ENCODE results near the gene LMBR1.
"Not testable (repeated sequence)": the region's sequence is repeated elsewhere in the genome, so short reads cannot be mapped to it uniquely, and the experiment has no call there.

Gene LMBR1, protein sequence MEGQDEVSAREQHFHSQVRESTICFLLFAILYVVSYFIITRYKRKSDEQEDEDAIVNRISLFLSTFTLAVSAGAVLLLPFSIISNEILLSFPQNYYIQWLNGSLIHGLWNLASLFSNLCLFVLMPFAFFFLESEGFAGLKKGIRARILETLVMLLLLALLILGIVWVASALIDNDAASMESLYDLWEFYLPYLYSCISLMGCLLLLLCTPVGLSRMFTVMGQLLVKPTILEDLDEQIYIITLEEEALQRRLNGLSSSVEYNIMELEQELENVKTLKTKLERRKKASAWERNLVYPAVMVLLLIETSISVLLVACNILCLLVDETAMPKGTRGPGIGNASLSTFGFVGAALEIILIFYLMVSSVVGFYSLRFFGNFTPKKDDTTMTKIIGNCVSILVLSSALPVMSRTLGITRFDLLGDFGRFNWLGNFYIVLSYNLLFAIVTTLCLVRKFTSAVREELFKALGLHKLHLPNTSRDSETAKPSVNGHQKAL
- long read RNA-seq, donor 1, full-length matches to known transcripts: 7 of 7 reads
- long read RNA-seq, donor 1, partial matches to known transcripts: 0 of 7 reads
- long read RNA-seq, donor 1, other reads (novel, unspliced or antisense): 0 of 7 reads
- long read RNA-seq, donor 2: 0 reads
- long read RNA-seq, donor 3, full-length matches to known transcripts: 2 of 2 reads
- long read RNA-seq, donor 3, partial matches to known transcripts: 0 of 2 reads
- long read RNA-seq, donor 3, other reads (novel, unspliced or antisense): 0 of 2 reads
- long read RNA-seq, donor 4, full-length matches to known transcripts: 5 of 5 reads
- long read RNA-seq, donor 4, partial matches to known transcripts: 0 of 5 reads
- long read RNA-seq, donor 4, other reads (novel, unspliced or antisense): 0 of 5 reads
- long read RNA-seq, donor 5, full-length matches to known transcripts: 6 of 6 reads
- long read RNA-seq, donor 5, partial matches to known transcripts: 0 of 6 reads
- long read RNA-seq, donor 5, other reads (novel, unspliced or antisense): 0 of 6 reads
- long read RNA-seq, donor 6, full-length matches to known transcripts: 7 of 7 reads
- long read RNA-seq, donor 6, partial matches to known transcripts: 0 of 7 reads
- long read RNA-seq, donor 6, other reads (novel, unspliced or antisense): 0 of 7 reads
- long read RNA-seq, donor 7, full-length matches to known transcripts: 6 of 6 reads
- long read RNA-seq, donor 7, partial matches to known transcripts: 0 of 6 reads
- long read RNA-seq, donor 7, other reads (novel, unspliced or antisense): 0 of 6 reads
- long read RNA-seq, donor 8, full-length matches to known transcripts: 1 of 1 reads
- long read RNA-seq, donor 8, partial matches to known transcripts: 0 of 1 reads
- long read RNA-seq, donor 8, other reads (novel, unspliced or antisense): 0 of 1 reads

DNA sequence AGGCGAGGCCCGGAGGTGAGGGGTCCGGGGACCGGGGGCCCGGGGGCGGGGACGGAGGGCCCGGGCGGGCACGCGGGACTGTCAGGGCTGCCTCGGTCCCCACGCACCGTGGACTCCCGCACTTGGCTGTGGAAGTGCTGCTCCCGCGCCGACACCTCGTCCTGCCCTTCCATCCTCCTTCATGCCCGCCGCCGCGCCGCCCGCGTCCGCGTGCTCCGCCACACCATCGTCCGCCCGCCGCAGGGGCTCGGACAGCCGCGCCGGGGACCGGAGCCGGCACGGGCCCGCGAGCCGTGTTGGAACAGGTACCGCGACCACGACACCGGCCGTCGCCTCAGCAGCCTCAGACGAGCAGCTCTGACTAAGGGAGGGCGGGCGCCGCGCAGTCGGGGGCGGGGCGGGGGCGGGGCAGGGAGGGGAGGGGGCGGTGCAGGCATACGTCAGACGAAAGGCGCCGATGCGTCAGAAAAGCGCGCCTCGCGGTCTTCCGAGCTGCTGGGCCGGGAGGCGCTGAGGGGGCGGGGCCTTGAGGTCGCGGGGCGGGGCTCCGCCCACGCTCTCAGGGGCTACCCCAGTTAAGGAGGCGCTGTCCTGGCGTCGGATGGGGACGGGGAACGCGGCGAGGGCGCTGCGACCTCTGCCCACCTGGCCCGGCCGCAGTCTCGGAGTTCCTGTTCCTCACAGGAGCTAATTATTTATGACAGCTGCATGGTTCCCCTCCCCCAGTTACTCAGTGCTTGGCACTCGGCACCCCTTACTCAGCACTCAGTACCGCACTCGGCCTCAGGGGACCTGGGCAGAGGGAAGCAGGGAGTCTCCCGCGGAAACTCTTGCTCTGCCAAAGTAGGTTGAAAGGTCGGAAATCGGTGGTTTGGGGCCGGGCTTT, at the start of gene LMBR1:
TSS of gene LMBR1 (minus strand) at position 363 of the 886 bp plus-strand sequence. CDS start at position 173, 190 bp downstream.
- peak; percentile 97 for DNase-seq

GRCh38 chr7:156942708-156943090, 49.7 kb upstream of the LMBR1 start:
- DNase-seq: no peak

DNA sequence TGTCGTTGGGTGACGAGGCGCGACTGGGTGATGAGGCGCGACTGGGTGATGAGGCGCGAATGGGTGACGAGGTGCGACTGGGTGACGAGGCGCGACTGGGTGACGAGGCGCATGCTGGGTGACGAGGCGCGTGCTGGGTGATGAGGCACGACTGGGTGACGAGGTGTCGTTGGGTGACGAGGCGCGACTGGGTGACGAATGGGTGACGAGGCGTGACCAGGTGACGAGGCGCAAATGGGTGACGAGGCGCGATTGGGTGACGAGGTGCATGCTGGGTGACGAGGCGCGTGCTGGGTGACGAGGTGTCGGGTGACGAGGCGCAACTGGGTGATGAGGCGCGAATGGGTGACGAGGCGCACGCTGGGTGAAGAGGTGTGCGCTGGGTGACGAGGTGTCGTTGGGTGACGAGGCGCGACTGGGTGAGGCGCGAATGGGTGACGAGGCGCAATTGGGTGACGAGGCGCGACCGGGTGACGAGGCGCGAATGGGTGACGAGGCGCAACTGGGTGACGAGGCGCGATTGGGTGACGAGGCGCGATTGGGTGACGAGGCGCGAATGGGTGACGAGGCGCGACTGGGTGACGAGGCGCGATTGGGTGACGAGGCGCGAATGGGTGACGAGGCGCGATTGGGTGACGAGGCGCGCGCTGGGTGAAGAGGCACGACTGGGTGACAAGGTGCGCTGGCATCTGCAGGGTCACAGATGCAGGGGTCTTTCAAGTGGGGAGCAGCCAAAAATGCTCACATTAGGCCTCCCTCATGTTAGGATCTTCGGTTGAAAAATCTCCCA, 48.6 kb upstream of the LMBR1 start:
- no peak for DNase-seq

DNA sequence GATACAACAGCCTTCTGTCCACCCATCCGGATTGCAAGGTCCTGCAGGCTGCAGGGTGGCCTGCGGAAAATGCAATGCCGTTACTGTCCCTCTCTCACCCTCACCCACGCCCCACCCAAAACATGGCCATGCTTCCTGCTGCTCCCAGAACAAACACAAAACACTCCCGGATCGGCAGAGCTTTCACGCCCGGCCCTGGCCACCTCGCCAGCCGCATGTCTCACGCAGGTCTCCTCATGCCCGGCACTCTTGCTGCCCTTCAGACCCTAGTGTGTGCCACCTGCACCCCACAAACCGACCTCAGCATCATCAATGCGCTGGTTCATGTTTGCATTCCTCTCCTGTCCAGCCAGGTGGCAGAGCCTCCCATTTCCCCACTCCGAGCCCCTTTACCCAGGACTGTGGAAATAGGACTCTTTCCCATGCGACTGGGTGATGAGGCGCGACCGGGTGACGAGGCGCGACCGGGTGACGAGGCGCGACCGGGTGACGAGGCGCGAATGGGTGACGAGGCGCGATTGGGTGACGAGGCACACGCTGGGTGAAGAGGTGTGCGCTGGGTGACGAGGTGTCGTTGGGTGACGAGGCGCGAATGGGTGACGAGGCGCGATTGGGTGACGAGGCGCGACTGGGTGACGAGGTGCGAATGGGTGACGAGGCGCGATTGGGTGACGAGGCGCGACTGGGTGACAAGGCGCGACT, 47.6 kb upstream of the LMBR1 start:
- DNase-seq: no peak

DNA sequence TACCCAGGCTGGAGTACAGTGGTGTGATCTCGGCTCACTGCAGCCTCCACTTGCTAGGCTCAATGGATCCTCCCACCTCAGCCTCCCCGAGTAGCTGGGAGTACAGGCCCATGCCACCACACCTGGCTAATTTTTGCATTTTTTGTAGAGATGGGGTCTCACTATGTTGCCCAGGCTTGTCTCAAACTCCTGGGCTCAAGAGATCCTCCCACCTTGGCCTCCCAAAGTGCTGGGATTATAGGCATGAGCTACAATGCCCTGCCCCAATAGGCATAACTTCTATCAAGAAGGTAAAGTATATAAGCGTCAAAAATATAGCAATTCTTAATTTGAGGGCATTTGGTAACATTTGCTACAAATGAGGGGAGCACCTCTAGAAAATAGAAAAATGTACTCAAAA, 43.8 kb upstream of the LMBR1 start:
- DNase-seq: not testable (repeated sequence)

DNA sequence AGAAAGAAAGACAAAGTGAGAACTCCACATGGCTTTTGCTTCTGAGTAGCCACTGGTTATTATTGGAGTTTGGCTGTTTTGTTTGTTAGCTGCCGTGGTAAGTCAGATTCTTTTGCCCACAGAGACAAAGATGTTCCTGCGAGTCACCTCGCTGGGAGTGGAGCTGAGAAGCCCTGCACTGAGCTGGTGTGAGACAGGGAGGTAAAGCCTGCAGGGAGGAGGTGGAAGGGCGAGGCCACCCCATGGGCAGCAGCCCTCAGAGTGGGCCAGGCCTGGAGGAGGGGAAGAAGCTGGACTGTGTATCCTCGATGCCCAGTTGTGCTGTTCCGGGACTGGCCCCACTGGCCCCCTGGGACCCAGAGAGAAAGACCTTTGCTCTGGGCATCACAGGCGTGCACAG, 42.3 kb upstream of the LMBR1 start:
- no peak for DNase-seq

DNA sequence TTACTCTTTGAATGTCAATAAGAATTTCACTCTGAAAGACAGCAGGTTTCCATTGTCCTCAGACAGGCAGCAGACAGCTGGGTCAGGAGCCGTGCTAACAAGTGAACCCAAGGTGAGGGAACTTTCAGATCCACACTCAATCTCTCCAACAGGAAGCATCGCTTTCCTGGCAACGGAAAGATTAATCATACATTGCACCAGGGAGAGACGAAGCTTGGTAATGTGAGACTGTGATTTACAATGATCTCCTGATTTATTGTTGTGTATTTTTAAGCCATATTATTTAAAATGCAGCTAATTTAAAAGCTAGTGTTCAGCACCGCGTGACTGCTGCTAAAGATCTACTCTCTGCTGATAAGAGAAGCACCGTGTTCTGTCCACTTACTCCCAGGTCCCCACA, 39.0 kb upstream of the LMBR1 start:
- no peak for DNase-seq

- no peak for DNase-seq
Observed at GRCh38 chr7:156929789-156930539, 37.0 kb upstream of the LMBR1 start.

DNA sequence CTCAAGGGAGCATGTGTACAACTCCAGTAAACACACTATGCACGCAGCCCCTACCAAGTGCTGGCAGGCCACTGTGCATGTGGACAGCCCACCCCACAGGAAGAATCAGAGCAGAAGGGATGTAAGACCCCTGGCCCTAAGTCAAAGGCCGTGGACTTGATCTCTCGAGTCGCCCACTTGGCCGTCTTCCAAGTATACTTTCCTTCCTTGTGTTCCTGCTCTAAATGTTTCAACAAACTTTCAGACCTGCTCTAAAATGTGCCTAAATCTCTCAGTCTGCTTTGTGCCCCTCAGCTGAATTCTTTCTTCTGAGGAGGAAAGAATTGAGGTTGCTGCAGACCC, 35.4 kb upstream of the LMBR1 start:
- DNase-seq: no peak

- DNase-seq: no peak
Observed at GRCh38 chr7:156927571-156928405, 34.8 kb upstream of the LMBR1 start.

DNA sequence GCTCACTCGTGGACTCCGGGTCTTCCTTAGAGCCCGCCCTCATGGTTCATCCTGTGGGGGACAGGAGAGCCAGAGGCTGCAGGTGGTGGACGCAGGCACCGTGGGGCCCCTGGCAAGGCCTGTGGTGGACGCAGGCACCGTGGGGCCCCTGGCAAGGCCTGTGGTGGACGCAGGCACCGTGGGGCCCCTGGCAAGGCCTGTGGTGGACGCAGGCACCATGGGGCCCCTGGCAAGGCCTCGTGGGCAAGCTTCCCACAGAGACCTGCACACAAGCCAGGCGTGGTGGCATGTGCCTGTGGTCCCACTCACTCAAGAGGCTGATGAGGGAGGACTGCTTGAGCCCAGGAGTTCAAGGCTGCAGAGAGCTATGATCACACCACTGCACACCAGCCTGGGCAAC, 32.8 kb upstream of the LMBR1 start:
- not testable (repeated sequence) for DNase-seq

DNA sequence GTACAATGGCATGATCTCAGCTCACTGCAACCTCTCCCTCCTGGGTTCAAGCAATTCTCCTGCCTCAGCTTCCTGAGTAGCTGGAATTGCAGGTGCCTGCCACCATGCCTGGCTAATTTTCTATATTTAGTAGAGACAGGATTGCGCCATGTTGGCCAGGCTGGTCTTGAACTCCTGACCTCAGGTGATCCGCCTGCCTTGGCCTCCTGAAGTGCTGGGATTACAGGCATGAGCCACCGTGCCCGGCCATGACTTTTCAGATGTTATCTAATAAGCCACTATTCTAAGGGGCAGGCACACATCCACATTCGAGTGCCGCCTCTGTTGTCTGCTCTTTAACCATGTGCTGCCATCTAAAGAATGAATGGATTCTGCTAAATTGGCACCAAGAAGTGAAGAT, 29.3 kb upstream of the LMBR1 start:
- DNase-seq: not testable (repeated sequence)

- not testable (repeated sequence) for DNase-seq
Observed at GRCh38 chr7:156920487-156921373, 27.7 kb upstream of the LMBR1 start.

DNA sequence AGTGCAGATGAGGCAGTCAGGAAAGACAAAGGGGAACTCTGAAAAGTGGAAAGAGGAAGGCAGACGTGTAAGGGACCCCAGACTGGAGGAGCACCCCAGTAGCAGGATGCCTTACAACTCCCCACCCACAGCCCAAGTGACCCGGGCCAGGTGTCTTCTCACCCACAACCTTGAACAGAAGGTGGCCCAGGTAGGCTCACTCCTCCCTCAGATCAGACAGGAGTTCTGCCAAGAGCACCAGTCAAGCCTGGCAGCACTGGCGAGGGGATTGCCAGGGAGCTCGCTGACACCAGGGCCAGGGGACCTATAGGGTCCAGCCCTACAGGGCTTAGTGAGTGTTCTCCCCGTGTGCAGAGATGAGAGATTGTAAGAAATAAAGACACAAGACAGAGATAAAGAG, 27.1 kb upstream of the LMBR1 start:
- no peak for DNase-seq

DNA sequence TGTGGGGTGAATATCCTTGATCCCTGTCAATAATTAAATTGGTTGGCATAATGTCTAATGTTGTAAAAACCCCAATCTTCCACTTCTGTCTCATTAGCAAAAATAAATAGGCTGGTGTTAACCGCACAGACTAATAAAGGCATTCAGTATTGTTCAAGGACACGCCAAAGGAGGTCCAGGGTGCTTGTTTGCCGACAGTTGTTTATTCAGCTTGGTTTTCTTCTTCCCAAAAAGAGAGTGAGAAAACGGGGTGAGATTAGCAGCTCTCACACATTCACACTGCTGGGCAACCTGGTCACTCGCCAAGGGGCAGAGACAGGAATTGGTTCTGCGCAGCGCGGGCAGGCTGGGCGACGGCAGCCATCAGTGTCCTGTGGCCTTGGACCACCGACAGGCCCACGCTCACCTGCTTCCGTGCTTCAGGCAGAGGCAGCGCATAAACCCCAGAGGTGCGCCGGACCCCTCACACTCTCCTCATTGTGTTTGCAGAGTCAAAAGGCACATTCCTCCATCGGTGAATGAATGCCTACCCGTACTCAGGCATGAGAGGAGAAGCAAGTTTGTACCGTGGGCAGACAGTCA, 26.2 kb upstream of the LMBR1 start:
- no peak for DNase-seq

GRCh38 chr7:156918635-156919034, 25.7 kb upstream of the LMBR1 start:
- no peak for DNase-seq
